ENCODE results near the gene SLC9C1.

DNA sequence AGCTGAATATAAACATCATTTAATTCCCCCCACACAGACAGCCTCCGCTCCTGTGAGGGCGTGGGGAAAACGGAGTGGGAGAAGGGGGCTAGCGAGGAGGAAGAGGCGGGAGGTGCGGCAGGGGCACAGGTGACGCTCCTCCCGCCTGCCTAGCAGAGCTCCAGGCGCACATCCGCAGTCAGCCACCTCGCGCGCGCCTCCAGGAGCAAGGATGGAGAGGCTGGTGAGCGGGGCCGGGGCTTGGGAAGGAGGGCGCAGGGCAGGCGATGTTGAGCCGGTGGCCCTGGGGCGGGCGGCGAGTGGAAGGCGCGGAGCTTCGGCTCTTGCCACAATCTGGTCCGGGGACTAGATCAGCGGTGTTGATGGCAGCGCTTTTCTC, 39.0 kb upstream of the SLC9C1 start, which contains the start of gene CD200:
- TF ChIP-seq, protein P1, sequence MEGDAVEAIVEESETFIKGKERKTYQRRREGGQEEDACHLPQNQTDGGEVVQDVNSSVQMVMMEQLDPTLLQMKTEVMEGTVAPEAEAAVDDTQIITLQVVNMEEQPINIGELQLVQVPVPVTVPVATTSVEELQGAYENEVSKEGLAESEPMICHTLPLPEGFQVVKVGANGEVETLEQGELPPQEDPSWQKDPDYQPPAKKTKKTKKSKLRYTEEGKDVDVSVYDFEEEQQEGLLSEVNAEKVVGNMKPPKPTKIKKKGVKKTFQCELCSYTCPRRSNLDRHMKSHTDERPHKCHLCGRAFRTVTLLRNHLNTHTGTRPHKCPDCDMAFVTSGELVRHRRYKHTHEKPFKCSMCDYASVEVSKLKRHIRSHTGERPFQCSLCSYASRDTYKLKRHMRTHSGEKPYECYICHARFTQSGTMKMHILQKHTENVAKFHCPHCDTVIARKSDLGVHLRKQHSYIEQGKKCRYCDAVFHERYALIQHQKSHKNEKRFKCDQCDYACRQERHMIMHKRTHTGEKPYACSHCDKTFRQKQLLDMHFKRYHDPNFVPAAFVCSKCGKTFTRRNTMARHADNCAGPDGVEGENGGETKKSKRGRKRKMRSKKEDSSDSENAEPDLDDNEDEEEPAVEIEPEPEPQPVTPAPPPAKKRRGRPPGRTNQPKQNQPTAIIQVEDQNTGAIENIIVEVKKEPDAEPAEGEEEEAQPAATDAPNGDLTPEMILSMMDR (IDR thresholded peaks at IDR 0.05; ENCODE audit: borderline replicate concordance, extremely low read depth, low read length, poor library complexity, severe bottlenecking): no peak
- TF ChIP-seq EZH2 (IDR thresholded peaks at IDR 0.05; ENCODE audit: borderline replicate concordance, low read depth, low read length, severe bottlenecking): no peak
